DOHH2 (cell line): ENCODE measurements around the gene LCN10.

Source experiments
- CTCF ChIP-seq: fragments of 200-600 bp; sonication (generic); IDR thresholded peaks from one replicate; pipeline ENCODE4 v1.5.1; 2014; ENCODE audit warnings: antibody characterized with exemption, mild to moderate bottlenecking, low read depth, low read length; ENCODE audit not compliant: poor library complexity, severe bottlenecking
- EZH2phosphoT487 ChIP-seq: fragments of 200-600 bp; sonication (generic); IDR thresholded peaks from 2 replicates; pipeline ENCODE4 v1.6.1; 2017; ENCODE audit warnings: borderline replicate concordance, mild to moderate bottlenecking, antibody characterized with exemption, low read length, moderate library complexity, mixed read lengths

- TF ChIP-seq CTCF (no peak), EZH2phosphoT487 (no peak)
Observed at GRCh38 chr9:136725612-136726011, 17.1 kb downstream of the LCN10 start.
